Stimulated activated CD4-positive, alpha-beta T cell treated with anti-CD3 and anti-CD28 coated beads, Interleukin-4, amount 100 ng/mL, for 24 hours (primary cell): ENCODE measurements around the gene BSN.
A peak's percentile ranks its signal among the peaks of the same experiment; 100 is the strongest.
"Not testable (repeated sequence)": the region's sequence is repeated elsewhere in the genome, so short reads cannot be mapped to it uniquely, and the experiment has no call there.

ENCODE experiments used
- DNase-seq: peaks from one replicate; pipeline ENCODE4 v3.0.0-alpha.2; 2020

The BSN gene

DNA sequence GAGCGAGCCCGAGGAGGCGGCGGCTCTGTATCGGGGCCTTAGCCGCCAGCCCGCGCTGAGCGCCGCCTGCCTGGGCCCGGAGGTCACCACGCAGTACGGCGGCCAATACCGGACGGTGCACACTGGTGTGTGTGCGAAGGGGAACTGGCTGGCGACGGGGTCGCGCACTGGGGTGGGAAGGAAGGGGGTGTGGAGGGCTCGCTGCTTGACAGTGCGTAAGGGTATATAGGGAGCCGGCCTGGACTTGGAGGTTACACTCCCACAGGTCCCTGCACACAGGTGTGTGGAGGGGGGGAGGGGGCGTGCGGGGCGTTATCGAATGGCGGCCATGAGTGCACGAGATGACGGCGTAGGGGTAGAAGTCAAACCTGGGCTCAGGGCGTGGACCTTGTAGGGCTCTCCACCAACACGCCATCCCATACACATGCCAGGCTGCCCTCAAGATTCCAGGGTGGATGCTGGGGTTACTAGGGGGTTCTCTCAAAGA, 120.3 kb downstream of the BSN start:
- DNase-seq = peak; percentile 23

DNA sequence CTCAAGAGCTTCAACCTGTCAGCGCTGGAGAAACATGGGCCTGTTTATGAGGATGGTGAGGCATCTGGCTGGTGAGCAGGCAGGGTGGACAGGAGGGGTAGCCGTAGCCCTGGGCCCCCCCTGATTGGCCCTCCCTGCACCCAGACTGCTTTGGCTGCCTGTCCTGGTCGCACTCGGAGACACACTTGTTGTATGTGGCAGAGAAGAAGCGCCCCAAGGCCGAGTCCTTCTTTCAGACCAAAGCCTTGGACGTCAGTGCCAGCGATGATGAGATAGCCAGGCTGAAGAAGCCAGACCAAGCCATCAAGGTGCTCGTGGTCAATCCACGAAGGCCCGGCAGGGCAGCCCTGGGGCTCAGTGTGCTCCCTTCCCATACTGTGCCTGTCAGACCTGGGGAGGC, 121.6 kb downstream of the BSN start:
- DNase-seq = no peak

GRCh38 chr3:49680493-49681231, 126.4 kb downstream of the BSN start:
- DNase-seq = no peak

DNA sequence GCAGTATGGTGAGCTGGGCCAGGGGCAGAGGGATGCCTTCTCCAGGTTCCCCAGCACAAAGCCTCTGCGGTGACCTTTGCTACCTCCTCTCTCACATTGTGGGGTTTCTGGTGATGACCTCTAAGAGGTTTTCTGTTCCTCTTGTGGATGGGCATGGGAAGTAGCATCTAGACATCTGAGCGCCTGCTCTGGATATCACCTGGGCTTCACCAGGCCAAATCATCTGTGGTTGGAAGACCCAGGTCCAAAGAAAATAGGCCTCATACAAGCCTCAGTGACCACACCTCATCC, 126.9 kb downstream of the BSN start:
- DNase-seq = no peak

DNA sequence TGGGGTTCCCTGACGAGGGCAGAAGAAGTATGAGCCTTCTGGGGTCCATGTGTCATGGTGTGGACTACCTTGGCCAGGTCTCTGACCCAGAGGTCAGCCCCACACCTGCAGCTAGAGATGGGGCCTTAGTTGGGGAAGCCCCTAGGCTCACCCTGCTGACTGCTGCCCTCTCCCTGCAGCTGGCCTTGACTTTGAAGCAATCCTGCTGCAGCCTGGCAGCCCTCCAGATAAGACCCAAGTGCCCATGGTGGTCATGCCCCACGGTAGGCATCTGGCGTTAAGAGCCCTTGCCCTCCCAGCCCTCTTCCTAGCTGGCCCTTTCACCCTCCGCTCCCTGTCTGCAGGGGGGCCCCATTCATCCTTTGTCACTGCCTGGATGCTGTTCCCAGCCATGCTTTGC, 127.3 kb downstream of the BSN start:
- no peak for DNase-seq

- no peak for DNase-seq
Observed at GRCh38 chr3:49683162-49683561, 128.9 kb downstream of the BSN start.

- DNase-seq = not testable (repeated sequence)
Observed at GRCh38 chr3:49684453-49684852, 130.2 kb downstream of the BSN start.

DNA sequence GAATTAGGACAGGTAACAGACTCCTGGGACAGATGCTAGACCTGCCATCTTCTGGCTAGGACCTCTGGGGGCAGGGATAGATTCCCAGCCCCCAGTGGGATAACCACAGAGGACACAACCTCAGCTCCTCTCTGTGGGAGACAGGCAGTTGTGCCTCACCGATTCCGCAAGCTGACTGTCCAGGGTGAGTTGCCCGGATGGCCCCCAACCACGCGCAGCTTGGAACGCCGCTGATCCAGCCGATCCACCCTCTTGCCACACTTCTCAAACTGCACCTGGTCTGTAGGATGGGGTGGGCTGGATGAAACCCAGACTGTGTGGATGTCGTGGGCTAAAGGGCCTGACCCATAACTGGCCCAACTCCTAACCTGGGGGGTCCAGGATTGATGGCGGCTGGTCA, 130.8 kb downstream of the BSN start:
- DNase-seq = not testable (repeated sequence)

DNA sequence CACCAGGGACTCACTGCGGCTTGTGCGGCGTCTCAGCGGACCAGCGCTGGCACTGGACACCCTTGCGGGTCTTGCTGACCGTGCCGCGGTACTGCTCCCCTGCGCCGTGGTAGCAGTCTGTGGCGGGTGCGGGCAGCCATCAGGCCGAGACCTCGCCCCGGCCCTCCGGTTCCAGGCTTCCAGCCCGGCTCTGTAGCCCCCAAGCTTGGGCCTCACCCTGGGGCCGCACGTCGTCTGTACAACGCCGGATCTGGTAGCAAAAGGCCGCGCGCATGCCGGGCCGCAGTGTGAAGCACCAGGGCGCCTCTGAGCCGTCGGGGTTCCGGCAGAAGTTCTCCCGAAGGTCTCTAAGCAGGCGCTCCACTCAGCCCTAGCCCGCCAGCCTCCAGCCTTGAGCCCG, 131.6 kb downstream of the BSN start:
- not testable (repeated sequence) for DNase-seq

- DNase-seq = peak; percentile 28
Observed at GRCh38 chr3:49686346-49686745, 132.1 kb downstream of the BSN start.

- DNase-seq = peak; percentile 41
Observed at GRCh38 chr3:49686769-49687423, 132.6 kb downstream of the BSN start.

- DNase-seq = not testable (repeated sequence)
Observed at GRCh38 chr3:49687424-49687795, 133.1 kb downstream of the BSN start.

DNA sequence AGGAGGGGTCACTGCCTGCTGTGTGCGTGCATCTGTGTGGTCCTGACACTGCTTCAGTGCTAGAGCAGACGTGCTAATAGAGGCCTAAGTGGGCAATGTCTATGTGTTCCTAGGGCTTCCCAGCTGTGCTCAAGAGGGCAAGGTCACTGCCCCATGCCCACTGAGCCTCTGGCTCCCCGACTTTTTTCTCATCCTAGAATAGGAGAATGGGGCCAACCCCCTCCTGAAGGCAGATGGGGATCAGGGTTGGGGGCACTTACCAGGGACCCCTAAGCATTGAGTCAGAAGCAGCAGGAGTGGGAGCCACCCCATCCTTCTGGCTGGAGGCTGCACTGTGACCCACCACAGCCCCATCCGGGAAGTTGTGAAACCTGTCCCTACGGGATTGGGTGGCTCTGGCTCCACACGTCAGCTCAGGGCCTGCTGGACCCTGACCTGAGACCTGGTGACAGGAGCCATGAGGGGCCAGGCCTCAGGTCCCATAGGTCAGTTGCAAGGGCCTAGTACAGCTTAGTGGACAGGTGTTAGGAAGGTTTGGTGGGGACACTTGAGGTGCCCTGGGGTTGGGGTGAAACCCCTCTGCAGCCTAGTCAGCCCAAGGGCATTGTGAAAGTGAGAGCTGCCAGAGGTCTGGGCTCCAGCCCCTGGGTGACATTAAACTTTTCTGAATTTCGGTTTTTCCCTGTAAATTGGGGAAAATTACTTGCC, 134.2 kb downstream of the BSN start:
- DNase-seq = not testable (repeated sequence)

DNA sequence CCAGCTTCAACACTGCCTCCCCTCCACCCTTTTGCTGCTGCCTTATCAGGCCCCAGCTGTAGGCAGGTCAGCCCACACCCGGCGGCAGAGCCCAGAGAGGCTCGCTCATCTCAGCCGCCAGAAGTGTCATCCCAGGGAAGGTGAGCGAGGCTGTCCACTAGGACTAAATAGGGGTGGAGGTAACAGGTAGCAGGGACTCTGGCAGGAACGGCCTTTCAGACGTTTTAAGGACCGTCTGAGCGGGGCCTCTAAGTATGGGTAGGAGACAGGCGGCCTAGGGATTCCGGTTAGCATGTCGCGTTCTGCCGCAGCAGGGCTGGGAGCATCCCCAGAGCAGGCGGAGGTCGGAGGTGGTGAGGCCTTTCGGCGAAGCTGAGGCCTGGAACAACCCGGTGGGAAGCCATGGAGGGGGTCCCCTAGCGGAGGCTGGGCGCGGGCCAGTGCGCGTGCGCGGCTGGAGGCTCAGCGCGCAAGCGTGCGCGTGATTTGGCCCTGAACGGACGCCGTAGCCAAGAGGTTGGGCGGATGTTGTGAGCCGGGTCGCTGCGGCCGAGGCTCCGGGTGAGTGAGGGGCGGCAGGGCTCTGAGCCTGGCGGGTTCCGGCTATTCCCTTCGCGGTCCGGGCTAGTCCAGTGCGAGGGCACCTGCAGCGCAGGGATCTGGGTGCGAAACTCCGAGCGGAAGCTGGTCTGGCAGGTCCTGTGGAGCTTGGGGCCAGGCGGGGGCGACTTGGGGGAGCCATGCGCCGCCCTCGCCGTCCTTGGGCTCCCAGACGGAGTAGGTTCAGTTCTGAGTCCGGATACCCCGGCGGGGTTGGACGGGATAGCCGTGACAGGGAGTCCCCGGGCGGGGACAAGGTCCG, 135.0 kb downstream of the BSN start, which contains the start of the genes MST1 and RNF123:
Gene MST1 (minus strand): TSS at position 429 of the 862 bp plus-strand sequence. CDS start 783 bp downstream, outside the sequence.
Gene RNF123 (plus strand): TSS at position 512 of the 862 bp plus-strand sequence. CDS start 1,609 bp downstream, outside the sequence.
- DNase-seq = peak; percentile 92

DNA sequence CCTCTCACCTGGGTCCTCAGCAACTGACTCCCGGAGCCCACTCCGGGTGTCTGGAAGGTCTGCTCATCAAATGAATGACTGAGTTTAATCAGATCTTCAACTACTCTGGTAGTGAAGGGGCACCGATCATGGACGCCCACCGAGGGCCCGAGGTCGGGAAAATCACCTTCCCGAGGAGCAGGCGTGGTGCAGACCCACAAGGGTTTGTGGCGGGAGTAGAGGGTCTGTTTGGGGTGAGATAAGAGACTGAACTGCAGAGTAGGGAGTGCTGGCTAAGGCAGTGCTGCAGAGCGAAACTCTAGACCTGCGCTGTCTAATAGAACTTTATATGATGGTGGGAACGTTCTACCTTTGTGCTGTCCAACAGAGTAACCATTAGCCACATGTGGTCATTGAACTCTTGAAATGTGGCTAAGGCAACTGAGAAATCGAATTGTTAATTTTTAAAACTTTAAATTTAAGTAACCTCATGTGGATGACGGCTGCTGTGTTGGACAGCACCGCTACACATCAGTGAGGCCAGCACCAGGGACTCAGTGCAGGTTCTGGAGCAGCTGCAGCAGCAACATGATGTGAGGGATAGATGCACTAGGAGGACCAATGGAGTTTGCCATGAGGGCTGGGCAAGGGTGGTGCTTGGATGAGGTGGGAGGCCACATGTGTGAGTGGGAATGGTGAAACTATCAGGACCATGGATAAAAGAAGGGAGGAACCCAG, 135.8 kb downstream of the BSN start:
- not testable (repeated sequence) for DNase-seq

- DNase-seq = not testable (repeated sequence)
Observed at GRCh38 chr3:49690856-49691255, 136.6 kb downstream of the BSN start.

DNA sequence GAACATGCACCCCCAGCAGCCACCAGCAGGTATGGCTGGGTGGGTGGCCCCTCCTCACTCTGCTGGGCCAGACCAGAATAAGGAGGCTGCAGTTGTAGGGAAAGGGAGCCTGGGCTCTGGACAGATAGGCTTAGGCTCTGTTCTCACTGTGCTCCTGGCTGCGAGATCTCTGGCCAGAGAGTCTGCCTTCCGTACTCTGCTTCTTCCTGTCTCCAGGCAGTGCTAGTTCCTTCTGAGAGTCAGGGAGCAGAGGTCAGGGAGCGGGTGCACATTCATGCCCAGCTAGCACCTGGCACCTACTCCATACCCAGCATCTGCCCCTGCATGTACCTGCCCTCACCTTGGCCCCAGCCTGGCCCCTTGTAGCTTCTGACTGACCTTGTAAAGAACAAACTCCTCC, 137.2 kb downstream of the BSN start:
- not testable (repeated sequence) for DNase-seq

DNA sequence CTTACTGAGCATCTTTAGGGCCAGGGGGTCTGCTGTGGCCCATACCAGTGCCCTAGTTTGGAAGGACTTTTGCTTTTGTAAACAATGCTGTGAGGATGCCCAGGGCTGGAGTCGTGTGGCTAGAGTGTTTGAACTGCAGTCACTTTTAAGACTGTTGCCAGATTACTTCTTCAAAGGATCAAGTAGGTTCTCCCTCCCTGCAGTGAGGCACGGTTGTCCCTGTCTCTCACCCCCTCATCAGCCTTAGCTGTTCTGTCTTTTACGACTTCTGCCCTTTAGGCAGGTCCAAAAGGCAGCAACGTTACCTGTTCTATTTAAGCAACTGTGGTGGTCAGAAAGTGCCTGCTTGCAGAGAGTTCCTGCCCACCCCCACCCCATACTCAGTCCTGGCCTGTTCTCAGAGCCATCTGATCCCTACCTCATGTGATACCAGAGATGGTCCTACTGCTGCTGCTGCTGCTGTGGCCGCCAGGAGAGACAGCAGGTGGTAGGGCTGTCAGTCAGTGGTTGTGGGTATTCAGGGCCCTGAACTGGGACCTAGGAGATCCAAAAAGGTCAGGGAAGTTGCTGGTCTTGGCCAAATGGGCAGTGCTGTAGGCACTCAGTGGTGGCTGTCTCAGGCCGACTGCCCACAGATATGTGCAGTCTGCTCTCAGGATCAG, 140.3 kb downstream of the BSN start:
- not testable (repeated sequence) for DNase-seq

- DNase-seq = not testable (repeated sequence)
Observed at GRCh38 chr3:49695350-49696015, 141.2 kb downstream of the BSN start.

GRCh38 chr3:49699281-49699979, 145.2 kb downstream of the BSN start:
- DNase-seq = no peak
